Stimulated activated CD4-positive, alpha-beta T cell treated with anti-CD3 and anti-CD28 coated beads, Interleukin-12 subunit alpha, Interleukin-12 subunit beta, amount 100 ng/mL, for 48 hours (primary cell): ENCODE results near the gene CDH13.

Experiments used
- DNase-seq, 3 donors: peaks; one replicate each; pipeline ENCODE4 v3.0.0-alpha.2; 2020; ENCODE audit warnings: low read depth in 2 of 3, low spot score in 1 of 3

CDH13 gene

DNA sequence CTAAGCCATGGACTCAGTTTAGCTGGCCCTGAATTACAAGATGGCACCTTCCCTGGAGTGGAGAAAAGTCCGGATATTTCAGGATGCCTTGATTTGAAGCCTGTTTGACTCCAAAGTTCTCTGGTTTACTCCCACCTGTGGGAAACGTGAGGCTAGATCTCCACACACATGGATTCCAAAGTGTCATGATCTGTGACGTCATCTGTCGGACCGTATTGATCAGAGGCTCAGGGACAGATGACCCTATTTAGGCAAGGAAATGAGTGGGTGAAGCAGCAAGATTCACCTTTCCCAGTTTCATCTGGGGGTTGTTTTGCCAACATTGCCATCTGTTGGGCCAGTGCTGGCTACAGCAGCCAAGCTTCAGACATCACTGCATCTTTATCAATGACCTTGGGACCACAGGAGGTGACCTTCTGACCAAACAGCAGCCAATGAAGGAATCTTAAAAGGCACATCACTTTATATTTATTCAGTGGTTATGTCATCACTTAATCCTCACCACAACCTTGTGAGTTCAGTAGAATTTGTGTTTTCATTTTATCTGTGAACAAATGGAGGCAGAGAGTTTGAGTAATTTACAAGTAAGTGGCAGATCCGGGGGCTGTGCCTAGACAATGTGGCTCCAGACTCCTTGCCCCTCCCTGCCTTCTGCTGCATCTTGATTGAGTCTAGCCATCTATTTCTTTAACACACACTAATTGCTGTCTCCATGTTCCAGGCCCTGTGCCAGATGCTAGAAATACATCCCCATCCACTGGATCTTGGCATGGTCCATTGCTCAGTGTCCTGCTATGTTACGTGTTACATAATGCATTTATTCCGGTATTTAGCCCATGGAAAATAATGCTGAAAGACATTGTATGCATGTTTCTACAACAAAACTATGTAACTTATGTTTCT lies 1.5 kb upstream of the CDH13 start:
- no peak for DNase-seq

DNA sequence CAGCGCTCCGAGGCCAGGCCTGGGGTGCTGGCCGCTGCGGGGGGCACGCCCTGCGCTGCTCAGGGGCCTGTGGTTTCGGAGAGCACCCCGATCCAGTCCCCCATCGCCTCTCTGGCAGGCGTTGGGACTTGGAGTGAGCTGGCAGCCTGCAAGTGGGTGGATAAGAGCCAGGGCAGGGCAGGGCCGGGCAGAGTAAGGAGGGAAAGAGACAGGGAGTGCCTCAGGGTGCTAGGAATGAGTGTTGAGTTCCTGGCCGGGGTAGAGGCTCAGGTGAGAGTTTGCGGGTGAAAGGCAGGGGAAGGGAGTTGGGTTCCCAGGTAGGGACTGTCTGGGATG lies 1.3 kb downstream of the CDH13 start:
- no peak for DNase-seq

- DNase-seq = no peak
Observed at GRCh38 chr16:82628711-82629110, 1.9 kb downstream of the CDH13 start.

DNA sequence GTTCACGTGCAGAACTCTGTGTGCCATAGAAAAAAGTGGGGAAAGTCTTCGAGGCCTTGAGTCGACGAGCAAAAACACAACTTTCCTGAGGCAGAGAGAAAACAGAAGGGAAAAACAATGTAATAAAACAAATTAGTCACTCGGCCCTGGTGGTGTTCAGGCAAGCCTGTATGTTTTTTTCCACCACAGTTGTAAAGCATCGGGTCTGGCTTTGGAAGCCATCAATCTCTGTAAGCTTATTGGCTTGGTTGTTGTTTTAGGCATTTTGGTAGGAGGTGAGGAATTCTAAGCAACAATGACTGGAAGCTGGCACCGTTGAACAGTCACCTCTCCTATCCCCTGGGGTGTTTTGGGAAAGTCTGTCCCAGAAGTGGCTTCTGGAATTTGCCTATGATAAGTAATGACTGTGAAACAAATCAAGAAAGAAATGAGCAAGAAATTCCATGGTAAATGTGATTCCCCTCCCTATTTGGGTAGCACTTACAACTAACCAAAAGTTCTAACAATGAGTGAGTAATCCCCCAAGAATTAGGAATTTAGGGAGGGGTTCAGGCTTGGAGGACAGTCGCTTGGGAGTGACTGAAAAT lies 2.8 kb downstream of the CDH13 start:
- DNase-seq = no peak

DNA sequence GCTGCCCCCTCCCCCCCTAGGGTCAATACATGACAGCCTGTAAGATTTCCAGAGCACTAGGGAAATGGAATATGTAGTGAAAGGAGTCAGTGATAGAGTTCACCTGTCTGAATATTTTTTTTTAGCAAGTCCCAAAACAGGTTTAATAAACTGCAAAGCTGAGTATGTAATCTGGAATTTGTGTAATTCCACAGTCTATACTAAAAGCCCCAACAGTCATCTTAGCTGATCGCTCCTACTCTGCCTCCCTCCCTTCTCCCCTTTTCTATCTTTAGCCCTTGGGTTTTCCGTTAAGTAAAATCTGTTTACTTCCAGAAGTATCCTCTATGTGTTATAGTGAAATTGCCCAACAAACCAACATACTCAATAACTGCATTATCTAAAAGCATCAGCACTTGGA lies 3.5 kb downstream of the CDH13 start:
- no peak for DNase-seq

DNA sequence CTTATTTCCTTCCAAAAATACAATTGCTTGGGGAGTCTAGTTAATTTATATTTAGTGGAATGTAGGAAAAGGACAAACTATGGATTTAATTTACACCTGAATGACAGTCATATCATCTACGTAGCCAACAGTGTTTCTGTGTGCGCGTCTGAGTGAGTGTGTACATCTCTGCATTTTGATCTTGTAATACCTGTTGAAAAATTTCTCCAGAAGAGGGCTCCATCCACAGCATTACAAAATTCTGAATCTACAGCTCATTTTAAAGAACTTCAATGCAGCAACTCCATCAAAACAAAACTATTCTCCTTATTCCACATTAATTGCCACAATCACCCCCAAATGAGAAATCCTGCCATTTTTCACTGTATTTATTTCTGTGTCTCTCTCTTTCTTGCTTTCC lies 3.9 kb downstream of the CDH13 start:
- no peak for DNase-seq

DNA sequence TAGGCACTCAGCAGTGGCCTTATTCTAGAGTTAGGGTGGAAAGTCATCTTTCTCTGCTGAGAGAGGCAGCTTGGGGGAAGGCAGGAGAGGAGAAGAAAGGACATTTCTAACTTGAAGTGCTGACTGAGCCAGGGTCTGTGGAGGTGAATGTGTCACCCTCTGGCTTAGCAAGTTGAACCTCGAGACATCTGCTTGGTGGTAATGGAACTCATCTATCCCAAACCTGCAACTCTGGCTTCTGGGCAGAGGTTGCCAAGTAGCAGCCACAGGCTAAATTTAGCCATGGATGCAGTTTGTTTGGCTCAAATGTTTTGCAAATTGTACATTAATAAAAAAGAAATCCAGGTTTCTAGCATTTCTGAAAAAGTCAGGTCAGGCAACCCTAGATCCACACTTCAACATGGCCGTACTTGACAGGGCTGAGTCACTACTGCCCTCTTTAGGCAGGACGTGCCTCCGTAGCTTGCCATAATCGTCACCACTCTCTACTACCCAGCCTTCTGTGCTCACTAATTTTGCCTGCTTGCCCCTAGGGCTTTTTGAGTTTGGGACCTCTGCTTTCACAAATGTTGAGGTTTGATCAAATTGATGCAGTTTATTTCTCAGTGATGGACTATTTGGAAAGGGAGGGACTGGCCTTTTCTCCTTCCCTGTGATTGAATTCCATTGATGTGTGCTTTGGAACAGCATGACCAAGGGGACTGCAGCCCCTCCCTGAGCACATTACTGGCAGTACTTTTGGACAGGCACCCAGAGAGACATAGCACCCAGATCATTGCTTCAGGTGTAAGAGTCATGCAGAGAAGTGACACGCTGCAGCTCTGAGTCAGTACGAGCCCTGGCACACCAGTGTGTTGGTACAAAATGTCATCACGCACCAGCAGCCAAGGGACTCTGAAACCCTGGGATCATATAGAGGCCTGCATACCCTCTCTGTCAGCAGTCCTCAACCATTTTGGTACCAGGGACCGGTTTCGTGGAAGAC lies 5.2 kb downstream of the CDH13 start:
- no peak for DNase-seq

DNA sequence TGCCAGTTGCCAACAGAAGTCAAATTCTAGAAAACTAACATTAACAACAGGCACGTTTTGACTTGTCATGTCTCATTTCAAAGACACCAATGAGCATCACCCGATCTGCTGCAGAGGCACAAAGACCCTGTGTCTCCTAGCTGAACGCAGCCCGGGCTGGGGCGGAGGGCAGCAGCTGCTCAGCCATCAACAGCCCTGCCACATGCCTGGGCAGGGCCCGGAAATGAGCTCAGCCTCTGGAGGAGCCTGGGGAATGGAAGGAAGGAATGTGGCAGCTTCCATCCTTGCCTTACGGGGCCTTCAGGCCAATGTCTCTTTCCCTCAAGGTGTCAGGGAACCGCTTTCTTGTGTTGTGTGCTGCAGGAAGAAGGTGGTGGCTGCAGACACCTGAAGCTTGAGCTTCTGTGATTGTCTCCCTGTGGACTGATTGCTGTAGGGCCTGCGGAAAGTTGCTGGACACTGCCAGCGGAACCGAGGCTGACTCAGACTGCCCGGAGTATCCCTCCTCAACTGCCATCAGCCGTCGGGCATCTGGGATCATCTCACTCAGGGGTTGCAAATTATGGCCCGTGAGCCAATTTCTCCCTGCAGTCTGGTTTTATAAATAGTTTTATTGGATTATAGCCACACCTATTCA lies 7.3 kb downstream of the CDH13 start:
- DNase-seq = no peak

GRCh38 chr16:82634955-82635610 lies 8.3 kb downstream of the CDH13 start:
- DNase-seq = no peak

DNA sequence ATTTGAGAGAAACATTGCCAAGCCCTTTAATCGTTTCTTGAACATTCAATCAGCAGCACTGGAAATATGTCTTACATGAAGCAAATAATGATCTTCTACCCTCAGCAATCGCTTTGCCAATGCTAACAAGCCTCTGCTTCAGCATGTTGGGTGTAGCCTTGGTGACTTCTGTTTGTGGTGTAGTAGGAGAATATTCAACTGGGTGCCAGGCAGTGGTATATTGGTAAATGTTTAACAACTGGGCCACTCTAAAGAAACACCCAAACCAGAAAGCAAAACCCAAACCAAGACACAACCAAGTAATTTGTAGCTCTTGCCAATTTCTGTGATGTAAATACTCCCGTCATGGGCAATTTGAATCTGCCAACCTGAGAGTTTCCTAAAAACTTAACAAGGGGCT lies 9.7 kb downstream of the CDH13 start:
- DNase-seq = no peak

GRCh38 chr16:82636958-82637357 lies 10.2 kb downstream of the CDH13 start:
- no peak for DNase-seq

DNA sequence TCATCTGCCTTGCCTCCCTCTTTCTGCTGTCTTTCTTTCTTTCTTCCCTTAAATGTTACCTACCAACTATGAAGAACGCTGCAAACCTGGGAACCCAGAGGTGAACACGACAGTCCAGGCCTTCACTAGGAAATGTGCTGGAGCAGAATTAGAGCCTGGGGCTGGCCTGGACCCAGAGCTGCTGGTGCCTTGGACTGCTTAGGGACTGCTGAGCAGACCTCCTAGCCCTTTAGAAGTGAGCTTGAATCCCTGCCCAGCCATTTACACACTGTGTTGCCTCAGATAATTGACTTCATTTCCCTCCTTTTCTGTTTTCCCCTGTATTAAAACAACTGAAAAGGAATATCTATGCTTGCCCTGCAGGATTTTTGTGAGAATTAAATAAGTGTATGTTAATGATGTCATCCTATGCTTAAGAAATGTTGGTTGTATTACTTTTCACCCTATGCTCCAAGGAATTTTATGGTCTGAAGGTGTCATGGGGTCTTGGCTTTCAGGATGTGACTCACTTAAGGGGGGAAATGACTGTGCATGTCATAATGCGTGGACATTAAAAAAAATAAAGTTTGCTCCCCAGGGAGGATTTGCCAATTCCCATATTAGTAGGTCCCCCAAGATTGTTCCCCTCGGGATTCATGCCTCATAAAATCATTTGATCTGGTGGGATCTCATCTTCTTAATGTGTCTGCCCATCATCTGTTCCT lies 11.5 kb downstream of the CDH13 start:
- no peak for DNase-seq

DNA sequence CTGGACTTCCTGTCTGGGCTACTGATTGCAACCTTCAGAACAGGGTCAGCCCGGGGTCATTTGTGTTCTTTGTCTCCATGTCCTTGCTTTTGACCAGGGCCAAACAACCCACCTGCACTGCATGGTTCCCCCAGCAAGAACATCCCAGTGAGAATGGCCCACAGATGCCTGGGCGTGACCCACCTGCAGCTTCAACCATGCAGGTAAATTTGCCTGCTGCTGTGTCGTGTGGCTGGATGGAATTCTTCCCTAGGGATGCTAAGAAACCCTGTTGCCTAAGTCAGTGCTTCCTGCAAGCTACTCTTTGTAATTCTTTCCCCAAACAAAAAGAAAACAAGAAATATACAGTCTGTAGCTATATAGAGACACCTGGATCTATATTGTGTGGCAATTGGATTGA lies 12.5 kb downstream of the CDH13 start:
- DNase-seq = no peak

- peak in 1 of 3 donors; percentile 43 for DNase-seq
Observed at GRCh38 chr16:82639666-82640336, 13.0 kb downstream of the CDH13 start.

DNA sequence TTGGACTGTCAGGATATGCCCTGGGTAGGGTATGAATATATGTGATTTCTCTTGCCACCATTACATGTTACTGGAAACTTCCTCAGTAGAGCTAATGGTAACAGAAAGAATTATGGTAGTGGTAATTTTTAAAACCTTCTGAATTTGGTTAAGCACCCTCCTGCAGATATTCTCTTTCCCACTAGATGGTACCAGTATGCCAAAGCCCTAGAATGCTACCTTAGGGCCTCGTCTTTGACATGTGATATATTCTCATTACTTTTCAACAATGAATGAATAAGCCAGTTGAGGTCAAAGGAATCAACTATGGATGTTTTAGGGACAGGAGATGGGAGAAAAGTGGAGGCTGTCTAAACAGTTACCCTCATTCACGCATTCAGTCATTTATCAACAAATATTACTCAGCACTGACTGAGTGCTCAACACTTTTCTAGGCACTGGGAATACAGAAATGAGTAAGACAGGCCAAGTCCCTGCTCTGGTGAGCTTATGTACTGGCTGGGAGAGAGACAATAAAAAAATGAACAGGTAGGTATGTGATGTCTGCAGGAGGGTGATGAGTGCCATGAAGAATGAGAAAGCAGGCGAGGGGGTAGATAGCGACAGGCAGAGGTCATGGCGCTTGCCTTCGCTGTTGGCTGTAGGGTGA lies 14.7 kb downstream of the CDH13 start:
- no peak for DNase-seq

DNA sequence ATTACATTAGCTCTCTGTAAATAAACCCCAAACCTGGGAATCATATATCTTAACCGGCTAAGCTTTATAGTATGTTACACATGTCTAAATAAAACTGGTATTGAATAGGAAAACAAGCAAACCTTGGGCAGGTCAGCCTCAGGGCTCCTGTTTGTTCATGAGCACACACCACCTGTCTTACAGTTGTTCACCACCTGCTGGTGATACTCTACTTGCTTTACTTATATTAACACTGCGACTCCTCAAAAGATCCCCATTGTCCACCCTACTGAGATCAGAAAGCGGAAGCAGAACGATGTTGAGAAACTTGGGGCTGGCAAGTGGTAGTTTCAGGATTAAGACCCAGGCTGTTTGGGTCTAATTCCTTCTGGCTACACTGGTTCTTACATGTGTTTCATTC lies 16.4 kb downstream of the CDH13 start:
- DNase-seq = no peak

GRCh38 chr16:82643936-82644630 lies 17.3 kb downstream of the CDH13 start:
- DNase-seq = no peak

GRCh38 chr16:82646504-82646903 lies 19.7 kb downstream of the CDH13 start:
- DNase-seq = no peak
